ENCODE data around the gene ZP1. TPM values are rescaled to one million over a fixed set of nuclear protein-coding genes. Genes with fewer than 3 reads are reported as not detected.

Gene ZP1
- polyA plus RNA-seq, 1 experiment, result 0.36 TPM

- DNase-seq (ENCODE audit: low read depth), result no peak
- no peak for TF ChIP-seq CTCF (IDR thresholded peaks at IDR 0.05; ENCODE audit: insufficient read depth, low read depth, low read length)
- H3K27me3 ChIP-seq (ENCODE audit: control insufficient read depth, insufficient read depth, low read length), result no peaks in the 10 kb centered on the region
- H3K4me3 ChIP-seq (ENCODE audit: low read depth, low read length), result no peak overlapping the region
- ChIA-PET CTCF (interaction anchor here (0.7 to 2.3 kb wide), 3 partner anchors 19 to 38 kb away, joined by 3 to 7 read pairs (median 6); no protein-coding TSS in a partner anchor), POLR2A (no interaction called here)
- H3K36me3 ChIP-seq (ENCODE audit: control insufficient read depth, insufficient read depth, low read length), result peaks cover 18% of the 10 kb centered on the region
Measured at GRCh38 chr11:60849641-60850520, 17.5 kb upstream of the ZP1 start.

GRCh38 chr11:60851327-60852104, 15.8 kb upstream of the ZP1 start:
- ChIA-PET POLR2A (no interaction called here), CTCF (interaction anchor here (0.7 to 2.3 kb wide), 4 partner anchors 16 to 36 kb away, joined by 3 to 7 read pairs (median 4); partner anchors contain the start of gene ZP1)
- Histone ChIP-seq H3K36me3 (ENCODE audit: control insufficient read depth, insufficient read depth, low read length) (peaks cover 18% of the 10 kb centered on the region), H3K4me3 (ENCODE audit: low read depth, low read length) (no peak overlapping the region), H3K27me3 (ENCODE audit: control insufficient read depth, insufficient read depth, low read length) (peaks cover 1% of the 10 kb centered on the region; the same call in 1 of the 2 replicates)
- no peak for DNase-seq (ENCODE audit: low read depth)
- TF ChIP-seq CTCF (IDR thresholded peaks at IDR 0.05; ENCODE audit: insufficient read depth, low read depth, low read length), result no peak

GRCh38 chr11:60852117-60852981, 15.0 kb upstream of the ZP1 start:
- ChIA-PET CTCF (interaction anchor here (1.2 to 2.3 kb wide), 3 partner anchors 15 to 35 kb away, joined by 3 to 7 read pairs (median 5); partner anchors contain the start of gene ZP1), POLR2A (no interaction called here)
- Histone ChIP-seq H3K4me3 (ENCODE audit: low read depth, low read length) (no peak overlapping the region), H3K27me3 (ENCODE audit: control insufficient read depth, insufficient read depth, low read length) (peaks cover 1% of the 10 kb centered on the region; the same call in 1 of the 2 replicates), H3K36me3 (ENCODE audit: control insufficient read depth, insufficient read depth, low read length) (peaks cover 18% of the 10 kb centered on the region)
- TF ChIP-seq CTCF (IDR thresholded peaks at IDR 0.05; ENCODE audit: insufficient read depth, low read depth, low read length), result no peak
- no peak for DNase-seq (ENCODE audit: low read depth)

- CTCF ChIA-PET, result no interaction called here
- no peak for DNase-seq (ENCODE audit: low read depth)
- no peak for TF ChIP-seq CTCF (IDR thresholded peaks at IDR 0.05; ENCODE audit: insufficient read depth, low read depth, low read length)
- Histone ChIP-seq H3K27me3 (ENCODE audit: control insufficient read depth, insufficient read depth, low read length) (peaks cover 1% of the 10 kb centered on the region; the same call in 1 of the 2 replicates), H3K36me3 (ENCODE audit: control insufficient read depth, insufficient read depth, low read length) (peaks cover 18% of the 10 kb centered on the region), H3K4me3 (ENCODE audit: low read depth, low read length) (no peak overlapping the region)
- POLR2A ChIA-PET, result no interaction called here
Measured at GRCh38 chr11:60852982-60853950, 14.1 kb upstream of the ZP1 start.

All from BJ (cell line).